Body of pancreas (tissue), 4 donors: ENCODE data around the gene ZCCHC10. TPM values are rescaled to one million over a fixed set of nuclear protein-coding genes. Genes with fewer than 3 reads are reported as not detected.

Experiments used
- ATAC-seq: fragments of 150-250 bp; one replicate; pipeline ENCODE4 v1.9.1; 2016
- DNase-seq, 4 donors: peaks; one replicate each; pipeline ENCODE4 v3.0.0-alpha.2; 2019
- H3K27ac ChIP-seq, 4 donors: fragments of 200-600 bp; sonication (generic); 1 replicate in 3 of 4; 2 replicates in 1 of 4; pipeline versions ENCODE4 v1.5.1 to v1.6.1; 2016 to 2019; ENCODE audit warnings: mild to moderate bottlenecking in 1 of 4, mixed read lengths in 1 of 4, moderate library complexity in 1 of 4
- H3K27me3 ChIP-seq, 2 donors: fragments of 200-600 bp; sonication (generic); one replicate each; pipeline ENCODE4 v1.6.0; 2016; ENCODE audit warnings: mild to moderate bottlenecking in 1 of 2
- H3K36me3 ChIP-seq, 2 donors: fragments of 200-600 bp; sonication (generic); replicated peaks in 1 of 2; 2 replicates each; pipeline ENCODE4 v1.5.1; 2016; ENCODE audit warnings: low read depth in 2 of 2; ENCODE audit not compliant: insufficient read depth in 1 of 2
- H3K4me1 ChIP-seq: fragments of 200-600 bp; sonication (generic); one replicate; pipeline ENCODE4 v1.6.0; 2016
- H3K4me3 ChIP-seq, 2 donors: fragments of 200-600 bp; sonication (generic); 1 replicate in 1 of 2; 2 replicates in 1 of 2; pipeline ENCODE4 v1.5.1; 2016 to 2019
- H3K9me3 ChIP-seq, 3 donors: fragments of 200-600 bp; sonication (generic); 1 replicate in 2 of 3; 2 replicates in 1 of 3; pipeline ENCODE4 v1.5.1; 2016
- CTCF ChIP-seq, 7 experiments: fragments of 450-650 bp in 4 of 7; fragments of 200-600 bp in 3 of 7; sonication (generic) in 3 of 7; IDR thresholded peaks; one replicate each; pipeline ENCODE4 v1.5.1; 2016 to 2019; ENCODE audit warnings: antibody characterized with exemption in 7 of 7
- POLR2A ChIP-seq, 3 donors: fragments of 450-650 bp; IDR thresholded peaks; one replicate each; pipeline ENCODE4 v1.6.1; 2016; ENCODE audit warnings: antibody characterized with exemption in 3 of 3, mild to moderate bottlenecking in 2 of 3
- WGBS, 2 donors: methylation state at CpG; one replicate each; pipeline ENCODE4 v1.1.5; 2017; 5-methylcytosine and 5-hydroxymethylcytosine counted together
- intact Hi-C: fragments of 100-400 bp; cut with DNase I; formaldehyde crosslinking; loops from one replicate; pipeline ENCODE4 v1.15.1; 2023
- total RNA-seq, 2 donors: library from RNA; depleted of rRNA; stranded (reverse); fragments of >200 nt; gene quantifications; one replicate each; pipeline ENCODE4 v1.1.0, GENCODE V29; 2016

The ZCCHC10 gene
- total RNA-seq, 2 donors from 2014 or later, result 4.9 to 21.4 TPM

DNA sequence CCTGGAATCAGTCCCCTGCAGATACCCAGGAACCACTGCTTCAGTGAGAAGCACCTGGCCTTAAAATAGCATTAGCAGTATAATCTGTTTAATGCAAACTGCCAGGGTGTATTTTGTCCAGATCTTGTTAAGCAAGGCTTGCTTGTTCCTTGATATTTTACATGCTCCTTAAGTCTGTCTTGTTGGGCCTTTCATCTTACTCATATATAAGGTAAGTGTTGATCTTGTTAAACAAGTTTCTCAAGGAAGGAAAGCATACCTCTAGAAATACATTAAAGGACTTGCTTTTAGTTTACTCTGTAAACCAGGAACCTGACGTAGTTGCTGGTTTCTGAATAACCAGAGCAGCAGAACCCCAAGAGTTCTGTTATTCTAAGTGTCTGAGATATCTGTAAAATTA lies 39.1 kb upstream of the ZCCHC10 start:
- H3K4me3 ChIP-seq, result no peak overlapping the region
- TF ChIP-seq CTCF (IDR thresholded peaks at IDR 0.05), result no peak
- TF ChIP-seq POLR2A (IDR thresholded peaks at IDR 0.05), result no peak
- peaks cover 13% of the 10 kb centered on the region for H3K4me1 ChIP-seq
- no peak for DNase-seq
- intact Hi-C loops, result no loop called here
- H3K9me3 ChIP-seq, result no peaks in the 10 kb centered on the region
- peaks cover 0 to 6% of the 10 kb centered on the region in 2 donors for H3K36me3 ChIP-seq
- WGBS, 2 donors, result 65 to 72% methylated on average over 1 of the region's 1 CpG
- ATAC-seq, result no peak
- H3K27ac ChIP-seq, result no peak overlapping the region
- no peaks in the 10 kb centered on the region for H3K27me3 ChIP-seq

DNA sequence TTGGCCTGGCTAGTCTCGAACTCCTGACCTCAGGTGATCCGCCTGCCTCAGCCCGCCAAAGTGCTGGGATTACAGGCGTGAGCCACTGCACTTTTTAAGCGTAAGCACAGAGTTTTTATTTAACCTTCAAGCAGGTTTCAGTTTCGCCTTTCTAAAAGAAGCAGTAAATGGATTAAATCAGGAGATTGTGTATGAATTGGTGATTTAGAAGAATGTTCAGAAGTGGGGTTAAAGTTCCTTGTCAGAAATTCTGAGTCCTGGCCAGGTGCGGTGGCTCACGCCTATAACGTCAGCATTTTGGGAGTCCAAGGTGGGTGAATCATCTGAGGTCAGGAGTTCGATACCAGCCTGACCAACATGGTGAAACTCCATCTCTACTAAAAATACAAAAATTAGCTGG lies 37.6 kb upstream of the ZCCHC10 start:
- intact Hi-C loops, result no loop called here
- TF ChIP-seq CTCF (IDR thresholded peaks at IDR 0.05), result no peak
- TF ChIP-seq POLR2A (IDR thresholded peaks at IDR 0.05), result no peak
- WGBS, 2 donors, result 77 to 83% methylated on average over 10 of the region's 10 CpGs
- peaks cover 0 to 5% of the 10 kb centered on the region in 2 donors for H3K36me3 ChIP-seq
- no peak for DNase-seq
- peaks cover 13% of the 10 kb centered on the region for H3K4me1 ChIP-seq
- no peak for ATAC-seq
- H3K27me3 ChIP-seq, result no peaks in the 10 kb centered on the region
- H3K27ac ChIP-seq, result no peak overlapping the region
- H3K4me3 ChIP-seq, result no peak overlapping the region
- no peaks in the 10 kb centered on the region for H3K9me3 ChIP-seq

GRCh38 chr5:133062276-133062675 lies 35.9 kb upstream of the ZCCHC10 start:
- DNase-seq (no peak), ATAC-seq (no peak)
- no peak for TF ChIP-seq CTCF (IDR thresholded peaks at IDR 0.05)
- no peak for TF ChIP-seq POLR2A (IDR thresholded peaks at IDR 0.05)
- WGBS, 2 donors, result 52 to 53% methylated on average over 1 of the region's 1 CpG
- H3K4me3 ChIP-seq, result no peak overlapping the region
- no peaks in the 10 kb centered on the region for H3K36me3 ChIP-seq
- H3K27ac ChIP-seq, result no peak overlapping the region
- peaks cover 13% of the 10 kb centered on the region for H3K4me1 ChIP-seq
- H3K27me3 ChIP-seq, result no peaks in the 10 kb centered on the region
- intact Hi-C loops, result no loop called here
- no peaks in the 10 kb centered on the region for H3K9me3 ChIP-seq

DNA sequence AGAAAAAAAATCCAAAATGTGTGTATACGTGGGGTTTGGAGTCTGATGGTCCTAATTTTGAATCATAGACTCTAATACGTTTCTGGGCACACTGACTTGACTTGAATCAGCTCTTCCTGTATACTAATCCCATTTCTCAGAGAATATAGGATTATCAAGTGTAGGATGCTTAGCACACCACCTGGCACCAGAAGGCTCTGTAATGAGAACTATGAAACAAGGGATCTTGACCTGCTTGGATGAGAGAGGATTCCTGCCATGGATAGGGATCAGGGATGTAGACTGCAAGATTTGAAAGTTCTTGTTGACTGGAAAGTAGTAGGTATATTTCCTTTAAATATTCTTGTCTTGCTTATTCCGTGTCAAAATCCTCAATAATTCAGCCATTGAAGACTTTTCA lies 33.3 kb upstream of the ZCCHC10 start:
- no peaks in the 10 kb centered on the region for H3K27me3 ChIP-seq
- DNase-seq, result no peak
- no peaks in the 10 kb centered on the region for H3K9me3 ChIP-seq
- 66 to 86% methylated on average over 3 of the region's 3 CpGs for WGBS, 2 donors
- no peak for ATAC-seq
- no peak overlapping the region for H3K27ac ChIP-seq
- peaks cover 17% of the 10 kb centered on the region for H3K4me1 ChIP-seq
- TF ChIP-seq POLR2A (IDR thresholded peaks at IDR 0.05) (no peak), CTCF (IDR thresholded peaks at IDR 0.05) (no peak)
- intact Hi-C loops, result no loop called here
- no peak overlapping the region for H3K4me3 ChIP-seq
- H3K36me3 ChIP-seq, result no peaks in the 10 kb centered on the region

- no peak for TF ChIP-seq POLR2A (IDR thresholded peaks at IDR 0.05)
- no peaks in the 10 kb centered on the region for H3K36me3 ChIP-seq
- no peak overlapping the region for H3K27ac ChIP-seq
- intact Hi-C loops, result no loop called here
- no peaks in the 10 kb centered on the region for H3K27me3 ChIP-seq
- DNase-seq (no peak), ATAC-seq (no peak)
- H3K4me1 ChIP-seq, result peaks cover 24% of the 10 kb centered on the region
- WGBS, 2 donors, result 91 to 100% methylated on average over 1 of the region's 1 CpG
- H3K4me3 ChIP-seq, result no peak overlapping the region
- H3K9me3 ChIP-seq, result no peaks in the 10 kb centered on the region
Observed at GRCh38 chr5:133056891-133057290, 30.5 kb upstream of the ZCCHC10 start.
